HG03280 (cell line): ENCODE data around the gene LEPR.
A peak's percentile ranks its signal among the peaks of the same experiment; 100 is the strongest.
"Not testable (repeated sequence)": the region's sequence is repeated elsewhere in the genome, so short reads cannot be mapped to it uniquely, and the experiment has no call there.

Experiments used
- ATAC-seq: cut with Tn5 transposase; IDR thresholded peaks from one replicate; pipeline ENCODE4 v1.9.1; 2021; ENCODE audit warnings: mild to moderate bottlenecking, moderate library complexity; ENCODE audit not compliant: unreplicated experiment

Gene LEPR, protein sequence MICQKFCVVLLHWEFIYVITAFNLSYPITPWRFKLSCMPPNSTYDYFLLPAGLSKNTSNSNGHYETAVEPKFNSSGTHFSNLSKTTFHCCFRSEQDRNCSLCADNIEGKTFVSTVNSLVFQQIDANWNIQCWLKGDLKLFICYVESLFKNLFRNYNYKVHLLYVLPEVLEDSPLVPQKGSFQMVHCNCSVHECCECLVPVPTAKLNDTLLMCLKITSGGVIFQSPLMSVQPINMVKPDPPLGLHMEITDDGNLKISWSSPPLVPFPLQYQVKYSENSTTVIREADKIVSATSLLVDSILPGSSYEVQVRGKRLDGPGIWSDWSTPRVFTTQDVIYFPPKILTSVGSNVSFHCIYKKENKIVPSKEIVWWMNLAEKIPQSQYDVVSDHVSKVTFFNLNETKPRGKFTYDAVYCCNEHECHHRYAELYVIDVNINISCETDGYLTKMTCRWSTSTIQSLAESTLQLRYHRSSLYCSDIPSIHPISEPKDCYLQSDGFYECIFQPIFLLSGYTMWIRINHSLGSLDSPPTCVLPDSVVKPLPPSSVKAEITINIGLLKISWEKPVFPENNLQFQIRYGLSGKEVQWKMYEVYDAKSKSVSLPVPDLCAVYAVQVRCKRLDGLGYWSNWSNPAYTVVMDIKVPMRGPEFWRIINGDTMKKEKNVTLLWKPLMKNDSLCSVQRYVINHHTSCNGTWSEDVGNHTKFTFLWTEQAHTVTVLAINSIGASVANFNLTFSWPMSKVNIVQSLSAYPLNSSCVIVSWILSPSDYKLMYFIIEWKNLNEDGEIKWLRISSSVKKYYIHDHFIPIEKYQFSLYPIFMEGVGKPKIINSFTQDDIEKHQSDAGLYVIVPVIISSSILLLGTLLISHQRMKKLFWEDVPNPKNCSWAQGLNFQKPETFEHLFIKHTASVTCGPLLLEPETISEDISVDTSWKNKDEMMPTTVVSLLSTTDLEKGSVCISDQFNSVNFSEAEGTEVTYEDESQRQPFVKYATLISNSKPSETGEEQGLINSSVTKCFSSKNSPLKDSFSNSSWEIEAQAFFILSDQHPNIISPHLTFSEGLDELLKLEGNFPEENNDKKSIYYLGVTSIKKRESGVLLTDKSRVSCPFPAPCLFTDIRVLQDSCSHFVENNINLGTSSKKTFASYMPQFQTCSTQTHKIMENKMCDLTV

DNA sequence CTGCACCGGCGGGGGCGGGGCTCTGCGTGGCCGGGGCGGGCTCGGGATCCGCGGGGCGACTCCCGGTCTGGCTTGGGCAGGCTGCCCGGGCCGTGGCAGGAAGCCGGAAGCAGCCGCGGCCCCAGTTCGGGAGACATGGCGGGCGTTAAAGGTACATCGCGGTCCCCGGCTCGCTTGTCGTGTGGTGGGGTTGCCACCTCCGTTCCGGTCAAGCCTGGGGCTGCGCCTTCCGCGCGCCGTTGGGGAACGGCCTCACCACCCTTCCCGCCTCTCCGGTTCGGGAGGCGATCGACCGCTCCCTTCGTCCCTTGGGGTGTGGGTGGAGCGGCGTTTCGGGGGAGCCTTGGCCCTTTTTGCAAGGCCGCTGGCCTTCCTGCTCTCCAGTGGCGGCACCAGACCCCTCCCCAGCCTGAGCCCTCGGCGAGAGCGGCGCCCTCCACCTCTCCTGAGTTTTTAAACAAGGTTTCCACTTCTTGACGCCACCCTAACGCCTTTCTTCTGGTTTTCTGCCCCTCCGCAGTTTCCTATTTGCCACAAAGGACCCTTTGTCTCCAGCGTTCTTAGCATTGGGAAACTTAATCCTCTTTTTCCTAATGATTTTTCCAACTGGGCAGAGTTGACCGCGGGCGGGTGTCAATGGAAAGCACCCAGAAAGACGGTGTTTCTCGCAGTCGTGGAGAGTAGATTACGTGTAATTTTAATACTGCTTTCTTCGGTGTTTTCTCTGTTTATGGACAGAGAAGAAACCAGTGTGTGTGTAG lies at the start of gene LEPR, which contains the start of gene LEPROT:
Gene LEPR (plus strand): TSS at position 79 of the 761 bp plus-strand sequence. CDS start 144,898 bp downstream, outside the sequence.
Gene LEPROT (plus strand): TSS at position 79 of the 761 bp plus-strand sequence. CDS start 57 bp downstream, at position 136.
- ATAC-seq: no peak

DNA sequence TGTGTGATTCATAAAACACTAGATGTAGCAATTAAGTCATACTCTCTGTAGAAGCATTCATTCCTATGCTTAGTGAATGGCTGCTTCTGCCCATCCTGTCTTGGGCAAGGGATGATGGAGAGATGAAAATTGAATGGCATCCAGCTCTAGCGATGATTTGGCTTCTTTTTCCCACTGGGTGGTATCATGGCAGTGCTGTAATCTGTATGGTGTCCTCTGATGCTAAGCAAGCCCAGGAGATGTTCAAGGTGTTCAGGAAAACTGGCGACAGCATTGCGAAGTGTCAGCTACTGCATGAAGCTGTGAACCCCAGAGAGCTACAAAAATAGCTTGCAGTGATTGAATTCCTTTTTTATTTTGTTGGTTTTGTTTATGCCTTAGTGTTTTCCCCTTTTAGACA lies 48.9 kb upstream of the LEPR start:
- no peak for ATAC-seq

DNA sequence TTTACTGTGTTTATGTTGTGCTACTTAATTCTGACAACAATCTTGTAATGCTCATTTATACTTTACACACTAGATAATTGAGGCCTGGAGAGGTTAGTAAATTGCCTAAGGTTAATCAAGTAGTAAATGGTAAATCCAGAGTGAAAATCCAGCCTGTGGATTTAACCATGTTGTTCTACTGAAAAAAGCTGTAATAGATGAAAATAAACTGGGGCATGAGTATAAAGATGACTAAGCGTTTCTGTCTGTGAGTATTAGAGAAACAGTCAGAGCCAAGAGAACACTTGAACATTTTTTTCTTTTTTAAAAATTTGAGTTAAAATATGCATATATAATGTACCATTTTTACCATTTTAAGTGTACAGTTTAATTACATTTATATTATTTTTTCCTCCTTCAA lies 47.9 kb upstream of the LEPR start:
- no peak for ATAC-seq

DNA sequence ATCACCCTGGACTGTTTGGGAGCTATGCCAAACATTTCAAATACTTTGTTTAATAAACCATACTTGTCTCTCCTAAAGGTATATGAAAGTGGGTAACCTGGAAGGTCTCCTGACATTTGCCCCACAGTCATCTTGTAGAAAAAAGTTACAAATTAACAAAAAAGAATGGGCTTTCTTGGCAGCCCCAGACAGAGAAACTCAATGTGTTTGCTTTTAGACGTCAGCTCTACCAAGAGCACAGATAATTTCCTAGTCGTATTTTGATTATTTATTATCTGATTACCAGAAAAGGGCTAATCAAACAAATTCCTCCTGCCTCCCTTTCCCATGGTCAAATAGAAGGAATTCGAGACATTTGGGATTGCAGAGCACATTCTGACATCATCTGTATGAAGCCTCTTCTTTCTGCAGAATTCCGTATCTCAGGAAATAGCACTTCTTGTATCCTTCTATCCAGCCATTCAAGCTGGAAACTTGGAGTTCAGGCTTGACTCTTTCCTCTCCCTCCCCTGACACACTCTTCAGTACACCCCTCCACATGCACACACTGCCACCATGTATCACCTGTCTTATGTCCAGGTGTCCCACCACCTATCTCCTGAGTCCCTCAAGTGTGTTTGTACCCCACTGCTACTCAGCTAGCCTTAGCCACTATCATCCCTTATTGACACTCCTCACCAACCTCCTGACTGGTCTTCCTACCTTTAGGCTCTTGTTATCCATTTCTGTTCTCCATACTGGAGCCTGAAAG lies 42.8 kb upstream of the LEPR start:
- ATAC-seq: no peak

DNA sequence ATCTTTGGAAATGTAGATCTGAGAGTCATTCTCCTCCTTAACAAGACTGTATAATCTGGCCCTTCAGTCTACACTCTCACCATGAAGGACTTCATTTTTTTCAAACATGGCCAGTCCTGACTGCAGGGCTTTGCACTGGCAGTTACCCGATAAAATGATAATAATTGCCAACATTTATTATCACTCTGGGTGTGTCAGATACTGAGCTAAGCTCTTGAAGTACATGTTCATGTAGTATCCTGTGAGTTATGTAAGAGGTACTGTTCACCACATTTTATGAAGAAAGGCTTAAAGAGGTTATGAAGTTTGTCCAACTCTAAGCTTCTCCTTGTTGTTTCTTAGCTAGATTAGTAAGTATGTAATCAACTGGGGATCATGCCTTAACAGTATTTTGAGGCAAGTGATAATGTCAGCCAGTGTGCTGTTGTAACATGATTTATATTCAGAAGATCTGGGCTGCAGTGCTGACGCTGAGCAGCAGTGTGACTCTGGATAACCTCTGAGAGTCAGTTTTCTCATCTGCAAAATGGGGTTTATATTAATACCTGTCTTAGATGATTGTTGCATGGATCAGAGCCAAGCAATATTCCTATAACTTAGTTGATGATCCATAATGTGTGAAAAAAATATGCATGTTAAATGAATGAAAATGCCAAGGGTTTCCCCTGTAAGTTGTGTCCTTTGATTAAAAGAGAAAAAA lies 42.1 kb upstream of the LEPR start:
- no peak for ATAC-seq

DNA sequence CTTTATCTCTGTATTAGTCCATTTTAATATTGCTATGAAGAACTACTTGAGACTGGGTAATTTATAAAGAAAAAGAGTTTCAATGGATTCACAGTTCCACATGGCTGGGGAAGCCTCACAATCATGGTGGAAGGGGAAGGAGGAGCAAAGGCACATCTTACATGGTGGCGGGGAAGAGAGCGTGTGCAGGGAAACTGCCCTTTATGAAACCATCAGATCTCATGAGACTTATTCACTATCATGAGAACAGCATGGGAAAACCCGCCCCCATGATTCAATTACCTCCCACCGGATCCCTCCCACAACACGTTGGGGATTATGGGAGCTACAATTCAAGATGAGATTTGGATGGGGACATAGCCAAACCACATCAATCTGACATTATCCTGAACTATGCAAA lies 36.0 kb upstream of the LEPR start:
- ATAC-seq: not testable (repeated sequence)

DNA sequence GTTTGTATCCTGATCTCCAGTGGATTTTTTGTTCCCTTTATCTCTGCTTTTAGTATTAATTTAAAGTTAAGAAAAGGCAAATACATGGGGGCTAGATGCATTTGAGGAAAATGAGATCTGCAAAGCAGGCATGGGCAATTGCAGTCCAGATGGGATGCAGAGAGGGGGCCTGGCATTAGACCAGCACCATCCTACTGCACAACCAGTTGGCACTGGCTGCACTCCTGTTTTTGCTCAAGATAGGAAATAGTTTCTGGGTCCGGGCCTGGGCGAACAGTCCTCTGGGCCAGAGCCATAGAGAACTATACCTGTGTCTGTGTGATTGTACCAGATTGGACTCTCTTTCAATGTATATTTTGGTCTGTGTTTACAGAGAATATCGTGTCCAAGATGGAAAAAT lies 34.0 kb upstream of the LEPR start:
- no peak for ATAC-seq

DNA sequence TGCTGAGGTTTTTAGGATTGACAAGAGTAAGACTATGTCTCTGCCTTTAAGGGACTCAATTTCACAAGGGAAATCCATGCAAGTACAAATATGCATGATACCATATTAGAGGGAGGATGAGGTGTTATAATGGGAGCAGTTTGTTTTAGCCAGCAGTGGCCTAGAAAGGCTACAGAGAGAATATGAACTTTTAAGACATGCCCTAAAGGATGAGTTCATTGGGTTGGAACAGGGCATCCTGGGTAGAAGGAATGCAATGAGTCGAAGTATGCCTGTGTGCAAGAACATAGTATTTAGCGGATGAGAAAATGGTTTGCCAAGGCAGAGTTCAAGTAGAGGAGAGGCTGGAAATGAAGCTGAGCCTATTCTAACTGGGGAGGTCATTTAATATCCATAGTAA lies 32.6 kb upstream of the LEPR start:
- ATAC-seq: no peak

DNA sequence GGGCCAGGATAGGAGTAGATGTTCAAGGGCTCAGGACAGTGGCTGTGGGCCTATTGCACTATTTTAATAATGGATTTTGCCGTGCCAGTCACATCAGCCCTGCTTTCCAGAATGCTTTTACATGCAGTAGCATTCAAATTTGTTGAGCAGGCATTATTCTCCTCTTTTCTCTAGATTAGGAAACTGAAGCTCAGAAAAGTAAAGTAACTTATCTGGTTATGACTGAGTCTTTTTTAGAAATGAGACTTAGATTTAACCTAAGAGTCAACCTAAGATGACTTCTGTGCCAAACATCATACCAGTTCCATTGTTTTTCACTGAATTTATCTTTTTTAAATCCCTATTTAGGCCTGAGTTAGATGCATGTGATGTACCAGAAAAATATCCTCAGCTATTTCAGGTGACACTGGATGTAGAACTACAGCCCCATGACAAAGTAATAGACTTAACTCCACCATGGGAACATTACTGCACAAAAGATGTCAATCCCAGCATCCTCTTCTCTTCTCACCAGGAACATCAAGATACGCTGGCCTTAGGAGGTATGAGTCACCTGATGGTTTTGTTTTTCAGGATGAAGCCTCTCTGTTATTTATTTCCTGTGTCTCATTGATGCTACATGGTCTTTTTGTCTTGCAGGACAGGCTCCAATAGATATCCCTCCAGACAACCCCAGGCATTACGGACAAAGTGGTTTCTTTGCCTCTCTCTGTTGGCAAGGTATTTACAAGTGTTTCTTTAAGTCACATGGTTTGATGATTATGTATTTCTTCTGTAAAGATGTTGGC lies 31.4 kb upstream of the LEPR start:
- ATAC-seq: no peak

DNA sequence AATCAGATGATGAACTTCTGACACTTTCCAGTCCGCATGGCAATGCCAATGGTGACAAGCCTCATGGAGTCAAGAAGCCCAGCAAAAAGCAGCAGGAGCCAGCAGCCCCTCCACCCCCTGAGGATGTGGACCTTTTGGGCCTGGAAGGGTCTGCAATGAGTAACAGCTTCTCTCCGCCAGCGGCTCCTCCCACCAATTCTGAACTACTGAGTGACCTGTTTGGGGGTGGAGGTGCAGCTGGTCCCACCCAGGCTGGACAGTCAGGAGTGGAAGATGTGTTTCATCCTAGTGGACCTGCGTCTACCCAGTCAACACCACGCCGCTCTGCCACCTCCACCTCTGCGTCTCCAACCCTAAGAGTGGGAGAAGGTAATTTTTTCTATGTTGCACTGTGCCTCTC lies 28.0 kb upstream of the LEPR start:
- ATAC-seq: no peak

DNA sequence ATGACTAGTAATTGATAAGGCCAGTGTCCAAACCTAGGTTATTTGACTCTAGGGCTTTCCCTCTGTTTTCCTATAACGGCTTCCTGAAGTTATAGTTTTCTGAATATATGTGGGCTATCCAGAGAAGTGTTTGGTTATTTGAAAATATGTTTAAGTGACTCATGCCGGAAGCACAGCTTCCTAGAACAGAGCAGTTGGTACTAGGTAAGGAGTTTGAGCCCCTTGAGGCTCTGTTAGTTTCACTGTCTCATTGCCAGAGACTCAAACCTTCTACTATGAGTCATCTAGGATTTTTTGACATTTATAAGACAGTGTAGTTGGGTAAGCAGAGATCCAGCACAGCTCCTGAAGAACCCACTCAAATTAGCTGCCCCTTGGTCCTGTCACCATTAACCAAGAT lies 27.1 kb upstream of the LEPR start:
- ATAC-seq: peak; percentile 90

DNA sequence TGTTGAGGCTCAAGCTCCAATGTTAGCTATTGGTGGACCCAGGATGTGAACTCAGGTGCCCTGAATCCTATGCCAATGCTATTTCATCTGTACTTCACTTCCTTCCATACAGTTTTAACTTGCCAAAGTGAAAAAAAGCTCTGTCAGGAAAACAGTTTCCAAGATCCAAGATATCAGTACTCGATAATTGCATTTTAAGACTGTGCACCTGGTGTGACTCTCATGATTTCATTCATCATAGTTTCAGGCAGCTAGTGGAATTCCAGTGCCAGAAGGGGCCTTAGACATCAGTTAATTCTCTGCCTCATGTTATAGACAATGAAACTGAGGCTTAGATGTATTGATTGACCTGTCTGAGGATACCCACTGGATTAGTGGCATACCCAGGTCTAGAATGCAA lies 26.5 kb upstream of the LEPR start:
- ATAC-seq: no peak

DNA sequence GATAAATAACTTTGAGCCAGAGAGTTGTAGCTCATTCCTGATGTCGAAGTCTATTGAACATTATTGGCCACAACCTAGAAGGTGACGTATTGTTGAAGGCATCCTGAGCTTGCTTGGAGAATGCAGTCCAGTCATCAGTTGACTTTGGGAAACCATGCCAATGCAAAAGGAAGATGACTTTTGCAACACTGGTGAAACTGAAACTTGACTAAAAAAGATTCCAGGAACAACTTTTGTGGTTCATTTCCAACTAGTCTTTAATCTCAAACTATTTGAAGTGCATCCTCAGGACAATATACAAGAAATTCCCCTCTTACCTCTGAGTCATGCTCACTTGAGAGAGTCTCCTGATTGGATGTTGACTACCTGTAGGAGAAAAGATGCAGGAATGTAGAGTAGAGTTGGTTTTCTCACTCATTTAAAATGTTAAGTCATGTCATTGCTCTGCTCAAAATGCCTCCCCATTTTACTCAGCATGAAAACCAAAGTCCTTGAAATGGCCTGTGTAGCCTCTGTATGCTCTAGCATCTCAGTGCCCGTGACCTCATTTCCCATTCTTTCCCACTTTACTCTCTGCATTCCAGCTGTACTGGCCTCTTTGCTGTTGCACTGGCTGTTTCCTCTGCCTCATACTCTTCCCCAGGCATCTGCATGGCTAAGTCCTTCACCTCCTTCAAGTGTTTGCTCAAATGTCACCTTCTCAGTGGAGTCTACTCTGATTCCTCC lies 24.4 kb upstream of the LEPR start:
- no peak for ATAC-seq

DNA sequence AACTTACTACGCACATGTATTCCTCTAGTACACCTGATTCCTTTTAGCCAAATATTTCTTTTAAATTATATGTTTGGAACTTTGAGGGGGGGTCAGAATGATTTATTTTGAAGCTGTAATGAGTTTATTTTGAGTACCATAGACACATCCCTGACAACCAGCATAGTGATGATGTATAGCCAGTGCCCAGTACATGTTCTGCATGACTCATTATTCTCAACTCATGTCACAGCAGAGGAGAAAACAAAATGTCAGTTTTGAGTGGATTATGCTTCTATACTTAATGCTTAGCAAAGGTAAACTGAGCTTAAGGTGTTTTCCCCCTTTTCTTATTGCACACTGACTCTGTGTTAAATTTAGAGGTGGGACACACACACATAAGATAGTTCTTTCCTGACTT lies 22.4 kb upstream of the LEPR start:
- no peak for ATAC-seq

DNA sequence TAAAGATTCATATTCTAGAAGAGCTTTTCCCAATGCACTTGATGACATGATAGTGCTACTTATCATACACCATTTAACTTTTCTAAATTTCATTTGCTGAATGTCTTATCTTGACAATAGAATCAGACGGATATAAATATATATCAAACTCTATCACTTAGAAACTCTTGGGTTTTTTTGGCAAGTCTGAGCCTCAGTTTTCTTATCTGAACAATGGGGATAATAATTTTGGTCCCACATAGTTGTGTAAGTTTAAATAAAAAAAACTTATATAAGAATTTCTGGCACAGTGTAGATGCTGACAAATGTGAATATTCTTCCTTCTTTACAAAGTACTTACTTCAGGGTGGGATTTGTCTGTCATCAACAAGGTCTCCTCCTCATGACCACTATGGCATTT lies 21.5 kb upstream of the LEPR start:
- no peak for ATAC-seq

DNA sequence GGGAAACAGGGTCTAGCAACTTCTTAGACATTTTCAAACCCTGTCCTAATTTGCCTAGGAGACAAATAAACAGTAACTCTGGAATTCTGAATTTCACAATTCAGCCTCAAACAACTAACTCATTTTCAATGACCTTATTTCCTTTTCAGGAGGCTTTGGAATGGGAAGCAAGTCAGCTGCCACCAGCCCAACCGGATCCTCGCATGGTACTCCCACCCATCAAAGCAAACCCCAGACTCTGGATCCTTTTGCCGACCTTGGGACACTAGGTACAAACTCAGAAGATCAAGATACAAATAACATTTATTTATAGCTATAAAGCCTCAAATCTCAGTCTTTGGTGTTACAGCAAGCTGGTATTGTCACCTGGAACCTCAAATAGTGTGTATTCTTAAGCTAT lies 18.9 kb upstream of the LEPR start:
- no peak for ATAC-seq

DNA sequence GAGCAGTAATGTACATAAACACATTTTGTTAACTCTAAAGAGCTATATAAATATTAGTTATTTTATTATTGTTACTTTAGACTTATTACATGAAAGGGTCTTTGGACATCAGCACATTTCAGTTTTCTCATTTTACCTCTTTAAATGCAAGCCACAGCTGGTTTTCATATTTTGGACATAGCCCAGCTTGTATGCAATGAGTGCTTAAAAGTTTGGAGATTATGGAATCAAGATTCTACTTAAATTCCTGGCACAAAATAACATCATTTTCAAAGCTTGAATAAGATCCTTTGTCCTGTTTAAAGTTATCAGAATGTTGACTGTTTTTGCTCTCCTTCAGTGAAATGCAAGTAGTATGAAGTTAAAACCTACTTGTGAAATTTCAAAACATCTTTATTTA lies 15.5 kb upstream of the LEPR start:
- ATAC-seq: no peak

DNA sequence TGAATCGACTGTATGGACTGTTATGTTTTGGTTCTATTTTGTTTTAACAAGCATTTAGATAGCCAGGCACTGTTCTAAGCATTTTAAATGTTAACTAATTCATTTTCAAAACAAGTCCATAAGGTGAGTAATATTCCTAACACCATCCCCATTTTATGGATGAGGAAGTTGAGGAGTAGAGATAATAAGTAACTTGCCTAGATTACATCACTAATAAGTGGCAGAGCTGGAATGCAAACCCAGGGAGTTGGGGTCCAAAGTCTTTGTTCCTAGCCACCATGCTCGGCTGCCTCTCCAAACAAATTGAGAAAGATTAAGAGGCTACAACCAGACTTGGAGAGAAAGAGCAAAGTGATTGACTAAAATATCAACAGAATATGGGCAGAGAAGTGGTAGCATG lies 12.6 kb upstream of the LEPR start:
- no peak for ATAC-seq
